PC-9 (cell line): Measurements from ENCODE around the gene HEPHL1.

Source experiments
- EZH2 ChIP-seq: fragments of 200-600 bp; sonication (generic); IDR thresholded peaks from 2 replicates; pipeline ENCODE4 v1.8.0; 2017; ENCODE audit warnings: antibody characterized with exemption, low read depth
- TF ChIP-seq, protein P1 (sequence below): fragments of 200-600 bp; sonication (generic); conservative IDR thresholded peaks from 2 replicates; pipeline ENCODE4 v1.6.1; 2017; ENCODE audit warnings: mixed run types, antibody characterized with exemption, mild to moderate bottlenecking, moderate library complexity

- TF ChIP-seq, protein P1, sequence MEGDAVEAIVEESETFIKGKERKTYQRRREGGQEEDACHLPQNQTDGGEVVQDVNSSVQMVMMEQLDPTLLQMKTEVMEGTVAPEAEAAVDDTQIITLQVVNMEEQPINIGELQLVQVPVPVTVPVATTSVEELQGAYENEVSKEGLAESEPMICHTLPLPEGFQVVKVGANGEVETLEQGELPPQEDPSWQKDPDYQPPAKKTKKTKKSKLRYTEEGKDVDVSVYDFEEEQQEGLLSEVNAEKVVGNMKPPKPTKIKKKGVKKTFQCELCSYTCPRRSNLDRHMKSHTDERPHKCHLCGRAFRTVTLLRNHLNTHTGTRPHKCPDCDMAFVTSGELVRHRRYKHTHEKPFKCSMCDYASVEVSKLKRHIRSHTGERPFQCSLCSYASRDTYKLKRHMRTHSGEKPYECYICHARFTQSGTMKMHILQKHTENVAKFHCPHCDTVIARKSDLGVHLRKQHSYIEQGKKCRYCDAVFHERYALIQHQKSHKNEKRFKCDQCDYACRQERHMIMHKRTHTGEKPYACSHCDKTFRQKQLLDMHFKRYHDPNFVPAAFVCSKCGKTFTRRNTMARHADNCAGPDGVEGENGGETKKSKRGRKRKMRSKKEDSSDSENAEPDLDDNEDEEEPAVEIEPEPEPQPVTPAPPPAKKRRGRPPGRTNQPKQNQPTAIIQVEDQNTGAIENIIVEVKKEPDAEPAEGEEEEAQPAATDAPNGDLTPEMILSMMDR, result no peak
- TF ChIP-seq EZH2, result no peak
Observed at GRCh38 chr11:94147433-94147845, 126.3 kb downstream of the HEPHL1 start.
